GM19455 (cell line): ENCODE measurements around the gene ESF1.

Experiments
- ATAC-seq: cut with Tn5 transposase; IDR thresholded peaks from one replicate; pipeline ENCODE4 v1.9.1; 2021; ENCODE audit not compliant: unreplicated experiment

ESF1 gene, protein sequence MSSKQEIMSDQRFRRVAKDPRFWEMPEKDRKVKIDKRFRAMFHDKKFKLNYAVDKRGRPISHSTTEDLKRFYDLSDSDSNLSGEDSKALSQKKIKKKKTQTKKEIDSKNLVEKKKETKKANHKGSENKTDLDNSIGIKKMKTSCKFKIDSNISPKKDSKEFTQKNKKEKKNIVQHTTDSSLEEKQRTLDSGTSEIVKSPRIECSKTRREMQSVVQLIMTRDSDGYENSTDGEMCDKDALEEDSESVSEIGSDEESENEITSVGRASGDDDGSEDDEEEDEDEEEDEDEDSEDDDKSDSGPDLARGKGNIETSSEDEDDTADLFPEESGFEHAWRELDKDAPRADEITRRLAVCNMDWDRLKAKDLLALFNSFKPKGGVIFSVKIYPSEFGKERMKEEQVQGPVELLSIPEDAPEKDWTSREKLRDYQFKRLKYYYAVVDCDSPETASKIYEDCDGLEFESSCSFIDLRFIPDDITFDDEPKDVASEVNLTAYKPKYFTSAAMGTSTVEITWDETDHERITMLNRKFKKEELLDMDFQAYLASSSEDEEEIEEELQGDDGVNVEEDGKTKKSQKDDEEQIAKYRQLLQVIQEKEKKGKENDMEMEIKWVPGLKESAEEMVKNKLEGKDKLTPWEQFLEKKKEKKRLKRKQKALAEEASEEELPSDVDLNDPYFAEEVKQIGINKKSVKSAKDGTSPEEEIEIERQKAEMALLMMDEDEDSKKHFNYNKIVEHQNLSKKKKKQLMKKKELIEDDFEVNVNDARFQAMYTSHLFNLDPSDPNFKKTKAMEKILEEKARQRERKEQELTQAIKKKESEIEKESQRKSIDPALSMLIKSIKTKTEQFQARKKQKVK

DNA sequence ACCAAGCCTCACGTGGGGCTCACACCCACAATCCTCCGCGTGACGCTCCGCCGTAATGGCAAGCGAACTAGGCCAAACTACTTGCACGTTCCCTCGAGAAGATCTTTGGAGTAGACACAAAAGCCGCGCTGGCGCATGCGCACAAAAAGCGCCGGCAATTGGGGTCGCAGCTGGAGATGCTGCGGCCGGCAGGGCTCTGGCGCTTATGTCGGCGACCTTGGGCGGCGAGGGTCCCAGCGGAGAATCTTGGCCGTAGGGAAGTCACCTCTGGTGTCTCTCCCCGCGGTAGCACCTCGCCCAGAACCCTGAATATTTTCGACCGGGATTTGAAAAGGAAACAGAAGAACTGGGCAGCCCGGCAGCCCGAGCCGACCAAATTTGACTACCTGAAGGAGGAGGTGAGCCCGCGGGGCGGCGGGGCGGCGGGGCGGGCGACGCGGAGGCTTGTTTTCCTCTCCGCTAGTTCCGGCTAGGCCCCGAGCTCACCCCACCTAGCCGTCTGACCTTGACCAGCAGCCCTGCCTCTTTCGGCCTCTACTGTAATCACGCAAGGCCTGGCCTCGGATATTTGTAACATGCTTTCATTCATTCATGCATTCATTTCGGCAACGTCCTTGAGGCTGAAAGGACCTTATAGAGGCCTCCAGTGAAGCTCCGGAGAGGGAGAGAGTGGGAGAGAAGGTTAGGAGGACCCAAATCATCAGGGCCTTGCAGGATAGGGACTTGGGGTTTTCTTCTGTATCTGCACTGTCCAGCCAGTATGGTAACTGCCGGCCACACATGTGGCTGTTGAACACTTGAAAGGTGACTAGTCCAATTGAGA, at the start of gene ESF1, which contains the start of gene NDUFAF5:
Gene ESF1 (minus strand): TSS at position 27 of the 823 bp plus-strand sequence. CDS start 1,779 bp downstream, outside the sequence.
Gene NDUFAF5 (plus strand): TSS at position 136 of the 823 bp plus-strand sequence. CDS start 41 bp downstream, at position 177.
- ATAC-seq = peak; percentile 96

DNA sequence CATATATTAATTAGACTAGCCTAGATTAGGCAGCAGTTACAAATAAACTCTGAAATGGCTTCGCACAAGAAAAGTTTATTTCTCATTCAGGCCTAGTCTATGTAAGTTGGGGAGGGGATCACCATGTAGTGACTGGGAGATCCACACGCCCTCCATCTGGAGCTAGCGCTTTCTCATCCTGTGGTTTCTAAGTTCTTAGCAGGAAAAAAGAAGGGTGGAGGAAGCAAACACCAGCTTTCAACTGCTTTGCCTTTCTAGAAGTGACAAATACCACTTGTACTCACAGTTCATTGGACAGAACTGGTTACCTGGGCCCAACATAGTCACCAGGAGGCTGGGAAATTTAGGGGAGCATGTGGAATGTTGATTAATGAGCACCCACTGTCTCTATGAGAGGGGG, 46.8 kb upstream of the ESF1 start:
- no peak for ATAC-seq

DNA sequence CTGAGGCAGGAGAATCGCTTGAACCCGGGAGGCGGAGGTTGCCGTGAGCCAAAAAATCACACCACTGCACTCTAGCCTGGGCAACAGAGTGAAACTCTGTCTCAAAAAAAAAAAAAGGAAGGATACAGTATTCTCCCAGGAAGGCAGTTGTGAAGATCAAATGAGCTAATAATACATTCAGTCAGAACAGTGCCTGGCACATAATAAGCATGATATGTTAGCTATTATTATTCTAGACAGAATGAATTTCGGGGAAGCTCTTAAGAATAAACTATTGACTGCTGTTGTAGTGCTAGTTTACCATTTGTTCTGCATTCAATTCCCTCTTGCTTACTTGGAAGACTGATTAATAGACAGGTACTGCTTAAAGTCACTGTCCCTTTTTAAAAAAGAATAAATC, 40.7 kb upstream of the ESF1 start:
- no peak for ATAC-seq

DNA sequence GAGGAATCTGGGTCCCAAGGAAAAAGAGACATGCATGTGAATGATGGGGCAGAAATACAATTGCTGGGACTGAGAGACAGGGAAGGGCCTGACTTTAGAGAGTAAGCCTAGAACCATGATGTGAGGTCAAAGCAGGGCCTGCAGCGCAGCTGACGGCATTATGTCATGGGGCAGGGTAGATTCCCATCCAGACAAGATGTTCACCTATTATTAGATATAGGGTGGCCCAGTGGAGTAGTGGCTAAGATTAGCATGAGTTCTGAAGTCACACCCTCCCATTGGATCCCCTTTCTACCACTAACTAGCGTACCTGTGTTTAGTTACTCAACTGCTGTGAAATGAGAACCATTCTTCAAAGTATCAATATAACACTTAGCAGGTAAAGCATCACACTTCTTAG, 39.7 kb upstream of the ESF1 start:
- ATAC-seq = no peak

DNA sequence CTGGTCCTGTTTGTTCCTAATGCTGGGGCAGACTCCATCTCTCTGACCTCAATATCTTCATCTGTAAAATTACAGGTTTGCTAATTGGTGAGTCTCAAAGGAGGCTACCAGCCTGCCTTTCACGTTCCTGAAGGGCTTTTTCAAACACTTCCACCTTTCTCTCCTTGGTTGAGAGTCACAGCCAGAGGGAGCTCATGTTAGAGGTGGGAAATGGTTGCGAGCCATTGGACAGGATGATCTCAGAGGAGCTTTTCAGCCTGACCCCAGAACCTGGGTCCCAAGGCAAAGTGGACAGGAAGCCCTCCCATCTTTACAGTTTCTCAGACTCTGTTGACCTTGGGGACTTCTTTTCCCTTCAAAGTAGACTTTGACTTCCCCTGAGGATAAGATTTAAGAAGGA, 37.7 kb upstream of the ESF1 start:
- ATAC-seq = no peak

DNA sequence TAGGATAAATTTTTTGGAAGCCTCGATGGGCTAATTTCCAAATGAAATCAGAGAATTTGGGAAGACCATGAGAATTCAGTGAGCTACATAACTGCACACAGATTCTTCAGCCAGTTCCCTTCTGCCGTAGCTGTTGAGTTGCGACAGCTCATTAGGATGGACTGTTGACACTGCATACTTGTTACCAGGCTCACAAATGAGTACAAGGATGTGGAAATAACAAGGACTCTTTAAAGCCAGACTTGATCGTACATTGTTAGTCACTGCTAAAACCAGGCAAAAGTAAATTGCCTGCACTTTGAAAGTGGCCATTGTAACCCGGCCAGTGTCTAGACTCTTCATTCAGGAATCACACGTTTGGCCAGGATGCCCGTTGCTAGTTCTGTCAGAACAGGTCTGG, 37.2 kb upstream of the ESF1 start:
- no peak for ATAC-seq

DNA sequence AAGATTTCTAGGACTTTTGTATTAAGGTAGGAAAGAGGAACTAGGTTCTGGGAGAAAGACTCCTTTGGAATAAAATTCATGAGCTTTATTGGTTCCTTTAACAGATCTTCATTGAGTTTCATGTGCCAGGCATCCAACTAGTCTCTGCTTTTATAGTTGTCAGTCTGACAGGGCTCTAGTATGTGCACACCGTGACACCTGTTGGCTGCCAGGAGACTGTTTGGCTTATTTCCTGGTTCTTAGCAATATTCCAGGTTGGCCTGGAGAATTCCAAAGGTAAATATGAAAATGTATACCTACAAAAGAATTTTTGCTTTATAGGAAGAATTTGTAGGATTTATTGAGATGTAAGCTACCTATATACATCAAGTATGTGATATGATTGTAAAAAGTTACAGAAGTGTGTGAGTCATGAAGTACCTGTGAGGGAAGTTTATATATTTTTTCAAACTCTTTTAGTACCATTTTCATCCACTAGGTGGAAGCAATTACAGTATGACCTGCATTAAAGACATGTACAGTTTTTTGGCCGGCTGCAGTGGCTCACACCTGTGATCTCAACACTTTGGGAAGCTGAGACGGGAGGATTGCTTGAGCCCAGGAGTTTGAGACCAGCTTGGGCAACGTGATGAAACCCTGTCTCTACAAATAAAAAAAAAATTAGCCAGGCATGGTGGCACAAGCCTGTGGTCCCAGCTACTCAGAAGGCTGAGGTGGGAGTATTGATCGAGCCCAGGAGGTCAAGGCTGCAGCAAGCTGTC, 35.3 kb upstream of the ESF1 start:
- peak; percentile 84 for ATAC-seq

DNA sequence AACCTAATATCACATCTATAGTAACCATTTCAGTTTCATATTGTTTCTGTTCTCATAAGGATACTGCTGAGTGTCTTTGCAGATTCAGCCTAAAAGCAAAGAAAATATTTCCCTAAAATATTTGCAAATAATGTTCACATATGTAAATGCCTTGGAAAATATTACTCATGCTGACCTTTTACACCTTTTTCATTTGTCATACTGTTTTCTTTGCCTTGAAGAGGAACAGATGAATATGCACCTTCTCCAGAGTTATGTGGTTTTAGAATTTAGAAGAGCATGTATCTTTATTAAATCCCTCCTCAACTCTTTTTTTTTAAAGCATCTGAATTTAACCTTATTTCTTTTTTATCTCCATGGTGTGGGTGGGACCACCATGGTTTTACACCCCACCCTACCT, 32.6 kb upstream of the ESF1 start:
- no peak for ATAC-seq

DNA sequence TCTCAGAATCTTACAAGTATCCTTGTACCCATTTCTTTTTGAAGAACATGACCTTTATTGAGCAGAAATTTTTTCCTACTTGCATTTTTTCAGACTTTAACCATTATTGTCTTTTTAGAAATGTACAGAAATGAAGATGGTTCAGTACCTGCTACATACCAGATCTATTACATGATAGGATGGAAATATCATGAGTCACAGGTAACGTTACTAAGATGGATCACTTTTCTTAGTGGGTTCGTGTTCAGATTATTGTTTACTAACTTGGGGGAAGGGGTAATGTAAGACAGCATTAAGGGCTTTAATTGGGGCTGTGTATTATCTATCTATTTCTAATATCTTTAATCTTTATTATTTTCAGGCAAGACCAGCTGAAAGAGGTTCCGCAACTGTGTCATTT, 32.0 kb upstream of the ESF1 start:
- ATAC-seq = no peak

DNA sequence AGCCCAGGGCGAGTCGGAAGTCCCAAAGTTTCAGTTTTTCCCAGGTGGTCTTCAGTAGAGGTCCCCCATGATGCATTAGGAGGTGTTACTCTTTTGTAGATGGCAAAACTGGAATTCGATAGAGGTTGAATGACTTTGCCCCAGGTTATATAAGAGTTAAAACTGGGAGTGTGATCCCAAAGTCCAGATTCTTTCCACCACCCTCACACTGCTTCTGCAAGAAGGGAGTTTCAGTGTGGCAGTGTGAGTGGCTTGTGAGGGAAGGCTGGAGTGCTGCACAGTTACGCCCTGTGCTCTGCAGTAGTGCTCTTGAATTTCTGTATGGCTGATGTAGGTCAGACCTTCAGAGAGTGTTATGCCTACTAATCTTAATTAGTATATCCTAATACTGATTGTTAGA, 30.0 kb upstream of the ESF1 start:
- ATAC-seq = no peak

DNA sequence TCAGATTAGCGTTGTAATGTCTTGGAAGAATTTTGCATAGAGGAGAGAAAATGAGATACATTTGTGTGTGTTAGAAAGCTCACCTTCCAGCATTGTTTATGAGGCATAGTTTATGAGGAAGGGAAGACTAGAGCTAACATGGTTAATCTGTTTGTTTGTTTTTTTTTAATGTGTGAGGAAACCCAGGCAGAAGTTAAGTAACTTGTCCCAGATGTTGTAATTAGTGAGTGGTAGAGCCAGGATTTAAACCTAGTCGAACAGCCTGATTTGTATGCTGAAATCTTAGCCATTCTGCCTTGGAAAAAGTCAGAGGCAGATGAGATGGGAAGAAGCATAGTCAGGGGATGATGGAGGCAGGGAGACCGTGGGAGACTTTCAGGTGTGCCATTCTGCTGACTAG, 29.2 kb upstream of the ESF1 start:
- ATAC-seq = no peak

DNA sequence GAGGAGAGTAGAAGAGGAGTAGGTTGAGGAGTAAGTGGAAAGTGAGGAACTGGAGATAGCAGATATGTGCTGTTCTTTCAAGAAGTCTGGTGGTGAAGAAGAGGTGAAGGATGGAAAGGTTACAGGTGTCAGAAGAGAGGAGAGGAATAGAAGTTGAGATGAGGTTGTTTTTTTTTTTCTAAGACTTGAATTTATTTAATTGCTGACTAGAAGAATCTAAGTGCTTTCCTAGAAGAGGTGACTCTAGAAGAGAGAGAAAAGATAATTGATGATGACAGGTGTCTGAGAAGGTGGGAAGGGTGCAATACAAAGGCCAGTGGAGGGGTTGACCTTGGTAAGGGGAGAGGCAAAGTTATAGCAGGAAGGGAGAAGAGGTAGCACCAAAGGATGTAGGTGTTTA, 25.7 kb upstream of the ESF1 start:
- no peak for ATAC-seq

DNA sequence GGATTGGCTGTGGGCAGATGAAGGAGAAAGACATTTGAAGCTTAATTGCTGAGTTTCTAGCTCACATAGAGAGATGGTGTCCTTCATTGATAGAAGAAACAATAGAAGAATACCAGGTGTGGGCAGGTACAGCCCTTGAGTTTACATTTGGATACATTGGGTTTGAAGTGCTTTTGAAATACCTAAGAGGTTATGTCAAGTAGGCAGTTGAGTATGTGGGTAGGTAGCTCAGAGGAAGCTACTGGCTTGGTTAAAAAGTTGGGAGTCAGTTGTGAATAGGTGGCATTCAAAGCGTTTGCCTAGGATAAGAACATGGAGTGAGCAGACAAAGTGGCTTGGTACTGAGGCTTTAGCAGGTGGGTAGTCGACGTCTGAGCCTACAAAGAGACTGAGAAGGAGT, 25.1 kb upstream of the ESF1 start:
- no peak for ATAC-seq

DNA sequence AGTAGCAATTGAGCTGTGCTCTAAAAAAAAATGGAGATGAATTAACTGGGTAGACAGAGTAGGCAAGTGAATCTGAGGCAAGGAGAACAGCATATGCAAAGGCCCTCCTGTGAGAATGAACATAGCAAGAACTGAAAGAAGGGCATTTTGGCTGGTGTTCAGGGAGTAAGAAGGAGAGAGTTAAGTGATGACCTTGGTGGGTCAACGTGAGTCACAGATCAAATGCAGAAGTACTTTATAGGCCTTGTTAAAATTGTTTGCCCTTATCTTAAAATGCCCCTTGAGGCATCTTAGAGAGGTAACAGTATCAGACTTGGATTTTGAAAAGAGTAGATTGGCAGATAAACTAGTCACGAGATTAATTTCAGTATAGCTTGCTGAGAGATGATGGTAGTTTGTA, 24.7 kb upstream of the ESF1 start:
- ATAC-seq = no peak

DNA sequence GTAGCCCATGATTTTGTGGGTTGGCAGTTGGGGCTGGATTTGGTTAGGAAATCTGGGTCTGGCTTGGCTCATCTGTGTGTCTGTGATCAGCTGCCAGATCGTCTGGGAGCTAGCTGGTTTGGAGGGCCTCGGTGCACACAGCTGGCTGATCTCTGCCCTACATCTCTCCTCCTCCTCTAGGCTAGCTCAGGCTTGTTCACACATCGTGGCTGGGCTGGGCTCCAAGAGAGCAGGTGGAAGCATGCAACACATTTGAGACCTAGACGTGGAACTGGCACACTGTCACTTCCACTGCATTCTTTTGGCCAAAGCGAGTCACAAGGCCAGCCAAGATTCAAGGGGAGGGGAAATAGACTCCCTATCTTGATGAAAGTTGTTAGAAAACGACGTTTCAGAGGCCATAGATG, 16.0 kb upstream of the ESF1 start:
- no peak for ATAC-seq

DNA sequence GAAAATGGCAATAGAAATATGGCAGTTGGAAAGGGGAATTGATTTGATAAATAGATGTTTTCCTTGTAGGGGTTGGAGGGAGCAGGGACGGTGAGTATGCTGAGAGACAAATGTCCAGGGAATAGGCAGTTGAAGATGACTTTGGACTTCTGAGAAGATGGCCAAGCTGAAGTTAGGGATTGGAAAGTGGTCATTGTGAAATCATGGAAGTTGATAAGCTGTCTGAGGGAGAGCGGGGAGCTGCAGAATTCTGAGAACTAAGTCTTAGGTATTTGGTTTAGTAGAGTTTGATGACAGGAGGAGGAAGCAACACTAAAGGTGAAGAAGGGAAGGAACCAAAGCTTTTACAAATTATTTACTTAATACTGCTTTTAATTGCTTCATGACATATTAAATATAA, 15.3 kb upstream of the ESF1 start:
- ATAC-seq = no peak

DNA sequence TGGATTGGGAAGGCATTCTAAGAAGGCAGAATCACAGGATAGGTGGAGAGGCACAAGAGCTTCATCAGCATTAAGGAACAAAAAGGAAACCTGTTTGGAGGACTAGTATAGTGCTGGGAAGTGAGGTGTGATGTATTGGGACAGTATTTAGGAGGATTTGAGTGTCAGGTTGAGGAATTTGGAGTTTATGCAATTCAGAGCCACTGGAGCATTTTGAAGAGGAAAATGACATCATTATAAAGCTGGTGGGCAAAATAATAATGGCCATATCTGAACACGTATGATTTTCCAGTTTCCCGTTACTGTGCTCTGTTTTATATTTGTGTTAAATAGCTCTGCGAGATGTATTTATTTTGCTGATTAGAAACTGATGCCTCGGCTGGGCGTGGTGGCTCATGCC, 14.3 kb upstream of the ESF1 start:
- no peak for ATAC-seq

DNA sequence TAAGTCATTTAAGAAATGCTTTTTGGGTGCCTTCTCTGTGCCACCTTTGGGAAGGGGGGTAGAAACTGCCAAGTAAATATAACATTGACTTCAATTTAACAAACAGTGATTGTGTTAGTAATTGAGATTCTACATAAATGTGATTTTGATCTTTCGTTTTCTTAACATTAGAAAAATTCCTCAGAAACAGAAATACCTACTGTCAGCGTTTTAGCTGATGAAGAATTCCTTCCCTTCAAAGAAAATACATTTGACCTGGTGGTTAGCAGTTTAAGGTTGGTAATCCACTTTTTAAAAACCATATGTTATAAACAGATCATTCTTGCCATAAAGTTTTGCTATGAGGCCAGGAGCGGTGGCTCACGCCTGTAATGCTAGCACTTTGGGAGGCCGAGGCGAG, 9.9 kb upstream of the ESF1 start:
- no peak for ATAC-seq

DNA sequence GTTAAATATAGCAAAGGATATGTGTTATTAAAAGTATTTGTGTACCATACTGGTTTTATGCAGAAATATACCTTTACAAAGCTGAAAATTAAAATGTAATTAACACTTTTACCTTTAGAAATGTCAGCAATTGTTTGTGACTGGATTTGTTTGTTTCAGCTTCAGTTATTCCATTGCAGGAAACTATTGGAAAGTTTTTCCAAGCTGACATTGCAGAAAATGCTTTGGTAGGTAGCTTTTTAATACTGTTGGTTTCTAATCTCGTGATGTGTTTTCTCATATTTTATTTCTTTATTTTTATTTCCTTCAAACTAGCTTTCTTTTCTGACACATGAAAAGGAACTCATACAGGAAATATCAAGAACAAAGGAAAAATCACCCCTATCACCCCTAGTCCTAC, 8.3 kb upstream of the ESF1 start:
- ATAC-seq = no peak
